Measurements from ENCODE around the gene CCDC192.

The CCDC192 gene

DNA sequence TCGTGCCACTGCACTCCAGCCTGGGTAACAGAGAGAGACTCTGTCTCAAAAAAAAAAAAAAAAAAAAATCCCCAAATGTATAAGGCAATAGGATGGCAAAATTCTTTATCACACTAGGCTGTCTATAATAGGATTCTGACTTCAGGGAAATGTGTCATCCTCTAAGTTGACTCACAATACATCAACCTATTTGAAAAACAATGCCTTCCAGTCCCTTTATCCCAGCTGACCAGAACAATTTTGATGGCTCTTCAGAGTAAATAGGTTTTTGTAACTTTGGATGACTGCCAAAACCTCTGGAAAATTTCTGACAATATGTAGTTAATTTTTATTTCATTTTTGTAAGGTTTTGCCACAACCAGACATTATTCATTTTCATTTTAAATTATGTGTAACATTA is 184.1 kb downstream of the CCDC192 start:
- TF ChIP-seq, protein P1, sequence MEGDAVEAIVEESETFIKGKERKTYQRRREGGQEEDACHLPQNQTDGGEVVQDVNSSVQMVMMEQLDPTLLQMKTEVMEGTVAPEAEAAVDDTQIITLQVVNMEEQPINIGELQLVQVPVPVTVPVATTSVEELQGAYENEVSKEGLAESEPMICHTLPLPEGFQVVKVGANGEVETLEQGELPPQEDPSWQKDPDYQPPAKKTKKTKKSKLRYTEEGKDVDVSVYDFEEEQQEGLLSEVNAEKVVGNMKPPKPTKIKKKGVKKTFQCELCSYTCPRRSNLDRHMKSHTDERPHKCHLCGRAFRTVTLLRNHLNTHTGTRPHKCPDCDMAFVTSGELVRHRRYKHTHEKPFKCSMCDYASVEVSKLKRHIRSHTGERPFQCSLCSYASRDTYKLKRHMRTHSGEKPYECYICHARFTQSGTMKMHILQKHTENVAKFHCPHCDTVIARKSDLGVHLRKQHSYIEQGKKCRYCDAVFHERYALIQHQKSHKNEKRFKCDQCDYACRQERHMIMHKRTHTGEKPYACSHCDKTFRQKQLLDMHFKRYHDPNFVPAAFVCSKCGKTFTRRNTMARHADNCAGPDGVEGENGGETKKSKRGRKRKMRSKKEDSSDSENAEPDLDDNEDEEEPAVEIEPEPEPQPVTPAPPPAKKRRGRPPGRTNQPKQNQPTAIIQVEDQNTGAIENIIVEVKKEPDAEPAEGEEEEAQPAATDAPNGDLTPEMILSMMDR (conservative IDR thresholded peaks at IDR 0.05; ENCODE audit: control insufficient read depth, insufficient read depth, low read depth, low read length): no peak
- no peak overlapping the region for H3K4me3 ChIP-seq (ENCODE audit: control insufficient read depth, low read depth, low read length)
- DNase-seq (ENCODE audit: low read depth): peak; percentile 49

DNA sequence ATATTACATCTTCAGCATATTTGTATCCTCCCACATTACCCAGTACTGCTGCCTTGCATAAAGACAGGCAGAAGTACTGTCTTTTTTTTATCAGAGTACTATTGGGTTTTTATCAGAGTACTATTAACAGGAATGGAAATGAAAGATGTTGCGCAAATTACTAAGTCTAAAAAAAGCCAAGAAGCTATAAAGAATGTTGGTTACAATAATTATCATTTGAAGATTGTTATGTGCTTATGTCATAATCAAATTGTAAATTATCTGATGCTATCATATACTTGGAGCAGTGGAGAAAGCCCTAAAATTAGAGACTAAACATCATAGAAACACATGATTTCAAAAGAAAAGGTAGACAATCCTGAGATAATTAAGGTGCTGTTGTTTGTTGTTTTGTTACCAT is 188.8 kb downstream of the CCDC192 start:
- H3K4me3 ChIP-seq (ENCODE audit: control insufficient read depth, low read depth, low read length): no peak overlapping the region
- TF ChIP-seq, protein P1 (conservative IDR thresholded peaks at IDR 0.05; ENCODE audit: control insufficient read depth, insufficient read depth, low read depth, low read length): no peak
- DNase-seq (ENCODE audit: low read depth): no peak

DNA sequence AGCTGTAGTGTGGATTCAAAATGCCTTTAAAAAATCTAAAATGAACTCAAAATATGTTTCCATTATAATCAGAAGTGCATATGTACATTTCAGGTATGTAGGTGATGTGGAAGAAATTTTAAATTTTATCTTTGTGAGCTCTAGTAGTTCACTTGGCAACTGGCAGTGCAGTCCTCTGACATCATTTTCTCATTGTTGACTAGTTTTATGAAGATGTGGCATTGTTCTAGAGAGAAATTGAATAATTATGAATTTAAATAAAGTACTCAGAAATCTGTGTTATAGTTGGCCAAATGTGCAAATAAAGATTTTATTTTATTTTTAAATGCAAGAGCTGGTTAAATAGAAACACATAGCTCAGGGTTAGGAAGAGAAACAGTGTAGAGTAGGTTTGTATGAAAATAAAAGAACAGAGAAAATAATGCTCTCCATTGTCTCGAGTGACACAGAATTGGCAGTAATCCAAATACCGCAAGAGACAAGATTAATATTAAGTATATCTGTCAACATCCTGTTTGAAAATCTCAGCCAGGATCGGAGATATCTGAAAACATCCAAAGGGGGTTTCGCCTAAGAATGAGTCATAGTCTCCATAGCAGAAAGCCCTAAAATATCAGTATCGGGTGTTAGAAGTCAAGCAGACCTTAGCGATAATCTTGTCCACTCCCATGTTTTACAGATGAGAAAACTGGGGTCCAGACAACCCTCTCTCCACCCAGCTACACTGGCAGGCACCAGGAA is 189.4 kb downstream of the CCDC192 start:
- DNase-seq (ENCODE audit: low read depth): peak; percentile 66
- no peak overlapping the region for H3K4me3 ChIP-seq (ENCODE audit: control insufficient read depth, low read depth, low read length)
- TF ChIP-seq, protein P1 (conservative IDR thresholded peaks at IDR 0.05; ENCODE audit: control insufficient read depth, insufficient read depth, low read depth, low read length): no peak

DNA sequence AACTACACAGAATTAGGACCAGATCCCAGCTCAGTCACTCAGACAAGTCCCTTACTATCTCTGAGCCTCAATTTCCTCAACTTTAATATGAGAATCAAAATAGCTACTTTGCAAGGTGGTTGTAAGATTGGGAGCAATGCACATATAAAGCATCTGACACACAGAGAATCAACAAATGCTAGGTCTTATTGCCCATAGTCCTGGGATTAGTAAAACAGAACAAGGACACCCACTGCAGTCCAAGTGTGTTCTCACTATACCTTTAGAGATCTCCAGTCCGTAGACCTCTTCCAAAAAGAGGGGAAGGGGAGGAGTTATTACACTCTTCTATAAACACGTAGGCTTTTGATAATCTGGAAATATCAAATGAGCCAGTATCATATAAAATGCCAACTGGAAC is 190.0 kb downstream of the CCDC192 start:
- DNase-seq (ENCODE audit: low read depth): no peak
- TF ChIP-seq, protein P1 (conservative IDR thresholded peaks at IDR 0.05; ENCODE audit: control insufficient read depth, insufficient read depth, low read depth, low read length): no peak
- no peak overlapping the region for H3K4me3 ChIP-seq (ENCODE audit: control insufficient read depth, low read depth, low read length)

DNA sequence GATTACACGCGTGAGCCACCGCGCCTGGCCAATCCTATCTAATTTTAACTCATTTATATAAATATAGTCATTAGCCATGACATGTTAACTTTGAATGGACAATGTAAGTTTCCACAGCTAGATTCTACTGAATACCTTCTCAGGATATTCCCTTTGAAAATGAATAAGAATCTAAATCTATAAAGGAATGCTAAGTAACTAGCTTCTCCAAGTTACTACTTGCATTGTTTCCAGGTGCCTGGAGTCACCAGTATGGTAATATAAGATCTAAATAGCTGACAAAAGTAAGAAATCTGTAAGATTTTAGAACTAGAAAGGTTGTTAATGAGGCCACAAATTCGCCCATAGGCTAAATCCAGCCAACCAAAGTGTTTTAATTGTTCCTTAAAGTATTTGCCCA is 191.3 kb downstream of the CCDC192 start:
- DNase-seq (ENCODE audit: low read depth): no peak
- TF ChIP-seq, protein P1 (conservative IDR thresholded peaks at IDR 0.05; ENCODE audit: control insufficient read depth, insufficient read depth, low read depth, low read length): no peak
- no peak overlapping the region for H3K4me3 ChIP-seq (ENCODE audit: control insufficient read depth, low read depth, low read length)

DNA sequence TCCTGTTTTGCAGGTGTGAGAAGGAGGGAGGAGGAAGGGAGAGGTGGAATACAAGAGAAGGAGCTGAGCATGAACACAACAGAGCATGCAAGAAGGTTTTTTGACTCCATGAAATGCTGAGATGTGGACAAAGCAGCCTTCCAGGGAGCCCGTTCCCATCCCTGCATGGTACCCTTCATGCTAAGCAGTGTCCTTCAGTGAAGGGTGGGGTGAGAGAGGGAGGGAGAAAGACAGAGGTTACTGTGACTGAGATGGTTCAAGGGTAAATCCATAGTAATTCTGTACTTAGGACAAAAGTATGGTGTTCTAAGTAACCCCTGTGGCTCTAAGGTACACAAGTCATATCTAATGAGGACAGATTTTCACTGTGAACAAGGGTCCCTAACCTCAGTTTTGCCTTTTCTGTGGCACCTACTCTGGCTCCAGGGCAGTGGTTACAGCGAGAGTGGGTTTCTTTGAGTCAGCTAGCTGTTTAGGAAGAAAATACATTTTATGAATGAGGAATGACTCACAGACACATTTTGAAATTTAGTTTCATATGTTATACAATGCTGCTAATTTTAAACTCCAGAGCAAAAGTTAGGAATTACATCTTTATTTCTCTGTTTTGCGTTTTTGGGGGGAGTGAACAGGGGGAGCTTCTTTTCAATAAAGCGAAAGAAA is 195.5 kb downstream of the CCDC192 start:
- TF ChIP-seq, protein P1 (conservative IDR thresholded peaks at IDR 0.05; ENCODE audit: control insufficient read depth, insufficient read depth, low read depth, low read length): no peak
- H3K4me3 ChIP-seq (ENCODE audit: control insufficient read depth, low read depth, low read length): no peak overlapping the region
- peak; percentile 45 for DNase-seq (ENCODE audit: low read depth)

Measured in fibroblast of mammary gland (primary cell).